H1 (cell line): ENCODE measurements around the gene PTPA. TPM values are rescaled to one million over a fixed set of nuclear protein-coding genes. Genes with fewer than 3 reads are reported as not detected.

ENCODE experiments used
- HDAC6 ChIP-seq: IDR thresholded peaks from one replicate; pipeline ENCODE4 v1.7.1; 2012; ENCODE audit warnings: low read depth, mild to moderate bottlenecking, inconsistent platforms, low read length, moderate library complexity
- RXRA ChIP-seq: IDR thresholded peaks from 2 replicates; pipeline ENCODE4 v1.6.1; 2011; ENCODE audit warnings: low read depth, mild to moderate bottlenecking, low read length, moderate library complexity; ENCODE audit not compliant: insufficient read depth
- TBP ChIP-seq: IDR thresholded peaks from 2 replicates; pipeline ENCODE4 v1.6.1; 2011; ENCODE audit warnings: low read depth, low read length, improper control_type of control experiment
- polyA plus RNA-seq, 7 experiments: library from polyadenylated mRNA; depleted of rRNA in 3 of 7; stranded (reverse) in 5 of 7; unstranded in 2 of 7; fragments of >200 nt in 5 of 7; fragments of 200-250 nt in 2 of 7; gene quantifications; 1 replicate in 5 of 7; 2 replicates in 1 of 7; 4 replicates in 1 of 7; pipeline versions ENCODE4 v1.2.1 to v1.2.3, GENCODE V29; 2011 to 2013; ENCODE audit warnings: missing spikeins in 2 of 7, mixed read lengths in 2 of 7
- total RNA-seq: library from RNA; stranded (reverse); fragmentation: NEBNext Ultra II Directional; extraction: Animal tissue kit (Norgen Biotek cat#: 25700); gene quantifications from 2 replicates; pipeline ENCODE4 v1.2.1, GENCODE V29; 2021
- TF ChIP-seq, protein P1 (sequence below): fragments of 300-600 bp; sonication (generic); IDR thresholded peaks from 2 replicates; pipeline ENCODE4 v1.7.1; 2012; ENCODE audit warnings: low read length, moderate library complexity, mild to moderate bottlenecking, inconsistent platforms; ENCODE audit not compliant: insufficient replicate concordance

PTPA gene
- total and polyA plus RNA-seq, 2 of the 8 experiments (the other 6 are each of a cell fraction or from before 2014, with no cell fraction given) = 114 to 145 TPM

DNA sequence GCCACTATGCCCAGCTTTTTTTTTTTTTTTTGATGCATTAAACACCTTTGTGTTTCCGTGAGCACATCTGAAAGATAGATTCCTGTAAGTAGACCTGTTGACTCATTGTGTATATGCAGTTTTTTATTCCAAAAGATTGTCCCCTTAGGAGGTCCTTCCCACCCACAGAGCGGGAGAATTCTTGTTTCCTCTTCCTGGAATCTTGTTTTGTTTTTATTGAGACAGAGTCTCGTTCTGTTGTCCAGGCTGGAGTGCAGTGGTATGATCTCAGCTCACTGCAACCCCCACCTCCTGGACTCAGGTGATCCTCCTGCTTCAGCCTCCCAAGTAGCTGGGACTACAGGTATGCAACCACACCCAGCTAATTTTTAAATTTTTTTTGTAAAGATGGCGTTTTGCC is 7.6 kb downstream of the PTPA start (continued):
- TF ChIP-seq, protein P1, sequence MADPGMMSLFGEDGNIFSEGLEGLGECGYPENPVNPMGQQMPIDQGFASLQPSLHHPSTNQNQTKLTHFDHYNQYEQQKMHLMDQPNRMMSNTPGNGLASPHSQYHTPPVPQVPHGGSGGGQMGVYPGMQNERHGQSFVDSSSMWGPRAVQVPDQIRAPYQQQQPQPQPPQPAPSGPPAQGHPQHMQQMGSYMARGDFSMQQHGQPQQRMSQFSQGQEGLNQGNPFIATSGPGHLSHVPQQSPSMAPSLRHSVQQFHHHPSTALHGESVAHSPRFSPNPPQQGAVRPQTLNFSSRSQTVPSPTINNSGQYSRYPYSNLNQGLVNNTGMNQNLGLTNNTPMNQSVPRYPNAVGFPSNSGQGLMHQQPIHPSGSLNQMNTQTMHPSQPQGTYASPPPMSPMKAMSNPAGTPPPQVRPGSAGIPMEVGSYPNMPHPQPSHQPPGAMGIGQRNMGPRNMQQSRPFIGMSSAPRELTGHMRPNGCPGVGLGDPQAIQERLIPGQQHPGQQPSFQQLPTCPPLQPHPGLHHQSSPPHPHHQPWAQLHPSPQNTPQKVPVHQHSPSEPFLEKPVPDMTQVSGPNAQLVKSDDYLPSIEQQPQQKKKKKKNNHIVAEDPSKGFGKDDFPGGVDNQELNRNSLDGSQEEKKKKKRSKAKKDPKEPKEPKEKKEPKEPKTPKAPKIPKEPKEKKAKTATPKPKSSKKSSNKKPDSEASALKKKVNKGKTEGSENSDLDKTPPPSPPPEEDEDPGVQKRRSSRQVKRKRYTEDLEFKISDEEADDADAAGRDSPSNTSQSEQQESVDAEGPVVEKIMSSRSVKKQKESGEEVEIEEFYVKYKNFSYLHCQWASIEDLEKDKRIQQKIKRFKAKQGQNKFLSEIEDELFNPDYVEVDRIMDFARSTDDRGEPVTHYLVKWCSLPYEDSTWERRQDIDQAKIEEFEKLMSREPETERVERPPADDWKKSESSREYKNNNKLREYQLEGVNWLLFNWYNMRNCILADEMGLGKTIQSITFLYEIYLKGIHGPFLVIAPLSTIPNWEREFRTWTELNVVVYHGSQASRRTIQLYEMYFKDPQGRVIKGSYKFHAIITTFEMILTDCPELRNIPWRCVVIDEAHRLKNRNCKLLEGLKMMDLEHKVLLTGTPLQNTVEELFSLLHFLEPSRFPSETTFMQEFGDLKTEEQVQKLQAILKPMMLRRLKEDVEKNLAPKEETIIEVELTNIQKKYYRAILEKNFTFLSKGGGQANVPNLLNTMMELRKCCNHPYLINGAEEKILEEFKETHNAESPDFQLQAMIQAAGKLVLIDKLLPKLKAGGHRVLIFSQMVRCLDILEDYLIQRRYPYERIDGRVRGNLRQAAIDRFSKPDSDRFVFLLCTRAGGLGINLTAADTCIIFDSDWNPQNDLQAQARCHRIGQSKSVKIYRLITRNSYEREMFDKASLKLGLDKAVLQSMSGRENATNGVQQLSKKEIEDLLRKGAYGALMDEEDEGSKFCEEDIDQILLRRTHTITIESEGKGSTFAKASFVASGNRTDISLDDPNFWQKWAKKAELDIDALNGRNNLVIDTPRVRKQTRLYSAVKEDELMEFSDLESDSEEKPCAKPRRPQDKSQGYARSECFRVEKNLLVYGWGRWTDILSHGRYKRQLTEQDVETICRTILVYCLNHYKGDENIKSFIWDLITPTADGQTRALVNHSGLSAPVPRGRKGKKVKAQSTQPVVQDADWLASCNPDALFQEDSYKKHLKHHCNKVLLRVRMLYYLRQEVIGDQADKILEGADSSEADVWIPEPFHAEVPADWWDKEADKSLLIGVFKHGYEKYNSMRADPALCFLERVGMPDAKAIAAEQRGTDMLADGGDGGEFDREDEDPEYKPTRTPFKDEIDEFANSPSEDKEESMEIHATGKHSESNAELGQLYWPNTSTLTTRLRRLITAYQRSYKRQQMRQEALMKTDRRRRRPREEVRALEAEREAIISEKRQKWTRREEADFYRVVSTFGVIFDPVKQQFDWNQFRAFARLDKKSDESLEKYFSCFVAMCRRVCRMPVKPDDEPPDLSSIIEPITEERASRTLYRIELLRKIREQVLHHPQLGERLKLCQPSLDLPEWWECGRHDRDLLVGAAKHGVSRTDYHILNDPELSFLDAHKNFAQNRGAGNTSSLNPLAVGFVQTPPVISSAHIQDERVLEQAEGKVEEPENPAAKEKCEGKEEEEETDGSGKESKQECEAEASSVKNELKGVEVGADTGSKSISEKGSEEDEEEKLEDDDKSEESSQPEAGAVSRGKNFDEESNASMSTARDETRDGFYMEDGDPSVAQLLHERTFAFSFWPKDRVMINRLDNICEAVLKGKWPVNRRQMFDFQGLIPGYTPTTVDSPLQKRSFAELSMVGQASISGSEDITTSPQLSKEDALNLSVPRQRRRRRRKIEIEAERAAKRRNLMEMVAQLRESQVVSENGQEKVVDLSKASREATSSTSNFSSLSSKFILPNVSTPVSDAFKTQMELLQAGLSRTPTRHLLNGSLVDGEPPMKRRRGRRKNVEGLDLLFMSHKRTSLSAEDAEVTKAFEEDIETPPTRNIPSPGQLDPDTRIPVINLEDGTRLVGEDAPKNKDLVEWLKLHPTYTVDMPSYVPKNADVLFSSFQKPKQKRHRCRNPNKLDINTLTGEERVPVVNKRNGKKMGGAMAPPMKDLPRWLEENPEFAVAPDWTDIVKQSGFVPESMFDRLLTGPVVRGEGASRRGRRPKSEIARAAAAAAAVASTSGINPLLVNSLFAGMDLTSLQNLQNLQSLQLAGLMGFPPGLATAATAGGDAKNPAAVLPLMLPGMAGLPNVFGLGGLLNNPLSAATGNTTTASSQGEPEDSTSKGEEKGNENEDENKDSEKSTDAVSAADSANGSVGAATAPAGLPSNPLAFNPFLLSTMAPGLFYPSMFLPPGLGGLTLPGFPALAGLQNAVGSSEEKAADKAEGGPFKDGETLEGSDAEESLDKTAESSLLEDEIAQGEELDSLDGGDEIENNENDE = no peak
- TF ChIP-seq HDAC6 (no peak), TBP (no peak), RXRA (no peak)
